D721Med (cell line): ENCODE data around the gene TLX2.
"Not testable (repeated sequence)": the region's sequence is repeated elsewhere in the genome, so short reads cannot be mapped to it uniquely, and the experiment has no call there.

Experiments used
- DNase-seq: peaks from one replicate; pipeline ENCODE4 v3.0.0; 2011; ENCODE audit warnings: low spot score; ENCODE audit not compliant: insufficient read length
- FAIRE-seq: peaks from 2 replicates; lab custom pipeline; 2011; peaks lifted over from hg19 to GRCh38; lab: Jason Lieb, UNC
- TF ChIP-seq, protein P1 (sequence below): IDR thresholded peaks from 2 replicates; pipeline ENCODE4 v1.5.1; 2012; ENCODE audit warnings: mild to moderate bottlenecking, control low read depth; ENCODE audit not compliant: insufficient read depth; ENCODE audit errors: missing control alignments

The TLX2 gene

DNA sequence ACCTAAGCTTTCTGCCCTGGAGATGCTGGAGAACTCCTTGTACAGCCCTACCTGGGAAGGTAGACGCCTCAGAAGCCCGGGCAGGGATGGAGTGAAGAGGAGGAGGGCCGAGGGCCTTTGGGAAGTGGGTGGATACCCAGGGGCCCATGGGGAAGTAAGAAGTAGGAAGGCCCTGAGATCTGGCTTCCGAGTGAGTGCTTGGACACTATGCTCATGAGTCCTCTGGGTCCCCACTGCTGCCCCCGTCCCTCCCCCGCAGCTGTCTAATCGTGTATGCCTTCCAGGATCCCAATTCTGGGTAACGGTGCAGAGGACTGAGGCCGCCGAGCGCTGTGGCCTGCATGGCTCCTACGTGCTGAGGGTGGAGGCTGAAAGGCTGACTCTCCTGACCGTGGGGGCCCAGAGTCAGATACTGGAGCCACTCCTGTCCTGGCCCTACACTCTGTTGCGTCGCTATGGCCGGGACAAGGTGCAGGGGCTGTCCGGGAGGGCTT, 41.4 kb downstream of the TLX2 start:
- DNase-seq (no peak), FAIRE-seq (no peak)
- TF ChIP-seq, protein P1, sequence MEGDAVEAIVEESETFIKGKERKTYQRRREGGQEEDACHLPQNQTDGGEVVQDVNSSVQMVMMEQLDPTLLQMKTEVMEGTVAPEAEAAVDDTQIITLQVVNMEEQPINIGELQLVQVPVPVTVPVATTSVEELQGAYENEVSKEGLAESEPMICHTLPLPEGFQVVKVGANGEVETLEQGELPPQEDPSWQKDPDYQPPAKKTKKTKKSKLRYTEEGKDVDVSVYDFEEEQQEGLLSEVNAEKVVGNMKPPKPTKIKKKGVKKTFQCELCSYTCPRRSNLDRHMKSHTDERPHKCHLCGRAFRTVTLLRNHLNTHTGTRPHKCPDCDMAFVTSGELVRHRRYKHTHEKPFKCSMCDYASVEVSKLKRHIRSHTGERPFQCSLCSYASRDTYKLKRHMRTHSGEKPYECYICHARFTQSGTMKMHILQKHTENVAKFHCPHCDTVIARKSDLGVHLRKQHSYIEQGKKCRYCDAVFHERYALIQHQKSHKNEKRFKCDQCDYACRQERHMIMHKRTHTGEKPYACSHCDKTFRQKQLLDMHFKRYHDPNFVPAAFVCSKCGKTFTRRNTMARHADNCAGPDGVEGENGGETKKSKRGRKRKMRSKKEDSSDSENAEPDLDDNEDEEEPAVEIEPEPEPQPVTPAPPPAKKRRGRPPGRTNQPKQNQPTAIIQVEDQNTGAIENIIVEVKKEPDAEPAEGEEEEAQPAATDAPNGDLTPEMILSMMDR = no peak

GRCh38 chr2:74556159-74556558, 41.9 kb downstream of the TLX2 start:
- TF ChIP-seq, protein P1 = no peak
- no peak for DNase-seq
- no peak for FAIRE-seq

- TF ChIP-seq, protein P1 = no peak
- no peak for DNase-seq
- no peak for FAIRE-seq
These were observed 42.7 kb downstream of the TLX2 start for GRCh38 chr2:74556831-74557370.

DNA sequence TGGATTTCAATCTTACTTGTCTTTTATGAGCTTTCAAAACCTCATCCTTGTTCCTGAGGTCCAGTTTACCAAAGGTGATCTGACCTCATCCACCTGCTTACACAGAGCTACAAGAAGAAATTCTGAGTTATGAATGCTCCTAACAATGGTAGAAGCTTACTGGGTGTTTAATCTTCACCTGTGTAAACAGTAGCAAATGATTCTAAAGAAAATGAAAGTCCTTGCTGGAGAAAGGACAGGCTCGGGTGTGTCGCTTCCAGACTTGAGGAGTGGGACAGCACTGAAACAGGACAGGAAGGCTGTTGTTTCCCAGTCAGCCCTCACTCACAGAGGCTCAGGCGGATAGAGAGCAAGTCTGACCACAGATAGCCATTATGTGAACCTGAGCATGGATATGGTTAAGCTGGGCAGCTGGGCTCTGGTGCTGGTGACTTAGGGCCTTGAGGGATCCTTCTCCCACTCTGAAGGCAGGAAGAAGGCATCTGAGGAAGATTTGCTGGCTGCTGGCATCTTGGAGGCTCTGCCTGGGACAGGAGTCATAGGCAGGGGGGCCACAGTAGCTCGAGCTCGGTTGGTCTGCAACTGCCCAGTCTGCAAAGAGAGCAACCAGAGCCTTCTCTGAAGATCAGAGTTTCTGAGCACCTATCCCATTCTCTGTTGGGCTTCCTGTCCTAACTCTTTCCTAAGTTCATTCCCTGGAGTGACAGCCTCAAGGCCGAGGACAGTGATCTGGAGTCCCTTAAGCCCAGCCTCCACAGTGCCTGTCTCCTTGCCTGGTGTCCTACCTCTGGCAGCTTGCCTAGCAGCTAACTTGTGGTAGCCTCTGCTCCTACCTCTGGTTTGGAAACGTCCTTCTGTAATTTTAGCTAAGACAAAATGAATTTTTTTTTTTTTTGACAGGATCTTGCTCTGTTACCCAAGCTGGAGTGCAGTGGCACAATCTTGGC, 44.3 kb downstream of the TLX2 start:
- DNase-seq (no peak), FAIRE-seq (no peak)

GRCh38 chr2:74559912-74560311, 45.7 kb downstream of the TLX2 start:
- DNase-seq = no peak
- FAIRE-seq = no peak
- TF ChIP-seq, protein P1 = no peak

More for the DNA sequence above, 44.3 kb downstream of the TLX2 start:
- TF ChIP-seq, protein P1 = no peak

DNA sequence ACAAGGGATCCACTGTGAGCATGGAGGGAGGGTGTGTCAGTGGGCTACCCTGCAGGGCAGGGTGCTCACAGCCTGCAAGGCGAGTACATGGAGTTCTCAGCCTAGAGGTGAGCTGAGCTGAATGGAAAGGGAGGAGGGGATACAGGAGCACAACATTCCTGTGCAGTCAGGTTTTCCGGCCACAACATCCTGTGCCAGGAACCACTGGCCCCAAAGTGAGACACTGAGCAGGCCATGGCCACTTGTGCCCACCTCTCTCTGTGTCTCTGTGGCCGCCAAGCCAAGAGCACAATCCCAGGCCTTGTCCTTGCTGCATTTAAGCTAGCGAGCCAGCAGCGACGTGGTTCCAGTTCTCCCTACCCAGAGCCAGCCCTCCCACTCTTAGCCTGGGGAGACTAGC, 46.3 kb downstream of the TLX2 start:
- TF ChIP-seq, protein P1 = no peak
- no peak for DNase-seq
- no peak for FAIRE-seq

DNA sequence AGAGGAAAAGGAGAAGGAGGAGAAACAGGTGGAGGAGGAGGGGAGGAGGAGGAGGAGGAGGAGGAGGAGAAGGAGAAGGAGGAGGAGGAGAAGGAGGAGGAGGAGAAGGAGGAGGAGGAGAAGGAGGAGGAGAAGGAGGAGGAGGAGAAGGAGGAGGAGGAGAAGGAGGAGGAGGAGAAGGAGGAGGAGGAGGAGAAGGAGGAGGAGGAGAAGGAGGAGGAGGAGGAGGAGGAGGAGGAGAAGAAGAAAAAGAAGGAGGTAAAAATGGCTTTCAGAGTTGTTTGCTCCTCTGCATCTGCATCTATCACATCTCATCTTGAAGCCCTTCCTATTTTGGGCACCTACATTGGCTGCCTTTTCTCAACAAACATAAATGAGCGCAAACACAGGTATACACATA, 46.8 kb downstream of the TLX2 start:
- not testable (repeated sequence) for FAIRE-seq, DNase-seq
